HepG2 (cell line): ENCODE results near the gene GMEB2. TPM values are rescaled to one million over a fixed set of nuclear protein-coding genes. Genes with fewer than 3 reads are reported as not detected.

ENCODE experiments used
- DDIT3 ChIP-seq: sonication (generic); formaldehyde crosslinking; IDR thresholded peaks from 2 replicates; pipeline ENCODE4 v1.4.0; 2020; ENCODE audit warnings: mild to moderate bottlenecking, missing genetic modification reagents
- FOXC1 ChIP-seq: sonication (generic); formaldehyde crosslinking; IDR thresholded peaks from 2 replicates; pipeline ENCODE4 v1.8.0; 2022; ENCODE audit warnings: mild to moderate bottlenecking, missing genetic modification reagents, borderline replicate concordance
- GATAD2A ChIP-seq: IDR thresholded peaks from 2 replicates; pipeline ENCODE4 v1.6.1; 2016
- POGZ ChIP-seq: sonication (generic); formaldehyde crosslinking; IDR thresholded peaks from 2 replicates; pipeline ENCODE4 v1.4.0; 2020; ENCODE audit warnings: mild to moderate bottlenecking, missing genetic modification reagents
- TERF1 ChIP-seq: sonication (generic); formaldehyde crosslinking; IDR thresholded peaks from 2 replicates; pipeline ENCODE4 v1.8.0; 2022; ENCODE audit warnings: mild to moderate bottlenecking, missing genetic modification reagents, moderate library complexity
- YY1 ChIP-seq: IDR thresholded peaks from 2 replicates; pipeline ENCODE4 v1.6.1; 2011; ENCODE audit warnings: low read length, low read depth, moderate library complexity, mild to moderate bottlenecking; ENCODE audit not compliant: insufficient read depth, insufficient replicate concordance
- ZHX2 ChIP-seq, 2 experiments: sonication (generic) in 1 of 2; formaldehyde crosslinking in 1 of 2; IDR thresholded peaks; 2 replicates each; pipeline versions ENCODE4 v1.6.1 to v1.9.0; 2014 to 2022; ENCODE audit warnings: antibody characterized with exemption in 1 of 2, borderline replicate concordance in 1 of 2, inconsistent platforms in 1 of 2, low read depth in 1 of 2, missing genetic modification reagents in 1 of 2
- ZNF17 ChIP-seq: sonication (generic); formaldehyde crosslinking; IDR thresholded peaks from 2 replicates; pipeline ENCODE4 v1.5.0; 2020; ENCODE audit warnings: mild to moderate bottlenecking, missing genetic modification reagents
- ZNF326 ChIP-seq: sonication (generic); formaldehyde crosslinking; IDR thresholded peaks from 2 replicates; pipeline ENCODE4 v1.4.0; 2020; ENCODE audit warnings: missing genetic modification reagents, borderline replicate concordance
- ZNF34 ChIP-seq: sonication (generic); formaldehyde crosslinking; IDR thresholded peaks from 2 replicates; pipeline ENCODE4 v1.4.0; 2020; ENCODE audit warnings: mild to moderate bottlenecking, missing genetic modification reagents, borderline replicate concordance
- ZNF510 ChIP-seq: sonication (generic); formaldehyde crosslinking; IDR thresholded peaks from 2 replicates; pipeline ENCODE4 v1.4.0; 2020; ENCODE audit warnings: low read depth, mild to moderate bottlenecking, missing genetic modification reagents
- ZNF512 ChIP-seq: sonication (generic); formaldehyde crosslinking; IDR thresholded peaks from 2 replicates; pipeline ENCODE4 v1.4.0; 2020; ENCODE audit warnings: mild to moderate bottlenecking, missing genetic modification reagents
- ZNF597 ChIP-seq: sonication (generic); formaldehyde crosslinking; IDR thresholded peaks from 2 replicates; pipeline ENCODE4 v1.5.0; 2020; ENCODE audit warnings: missing genetic modification reagents
- ZNF772 ChIP-seq: sonication (generic); formaldehyde crosslinking; IDR thresholded peaks from 2 replicates; pipeline ENCODE4 v1.5.0; 2020; ENCODE audit warnings: mild to moderate bottlenecking, missing genetic modification reagents
- ZNF781 ChIP-seq: sonication (generic); formaldehyde crosslinking; IDR thresholded peaks from 2 replicates; pipeline ENCODE4 v1.5.1; 2020; ENCODE audit warnings: borderline replicate concordance, mild to moderate bottlenecking, missing genetic modification reagents; ENCODE audit errors: not compliant biosample characterization
- polyA plus RNA-seq, 8 experiments: library from polyadenylated mRNA; depleted of rRNA in 3 of 8; stranded (reverse) in 7 of 8; unstranded in 1 of 8; fragments of >200 nt; fragmentation: Illumina TruSeq in 4 of 8; extraction: Trizol in 4 of 8; gene quantifications; 2 replicates each; pipeline versions ENCODE4 v1.2.1 to v1.2.3, GENCODE V29; 2011 to 2016; ENCODE audit warnings: low read depth in 4 of 8, missing spikeins in 1 of 8, mixed read lengths in 1 of 8; ENCODE audit not compliant: insufficient read depth in 1 of 8
- total RNA-seq, 5 experiments: library from RNA; depleted of rRNA; stranded (reverse); fragments of >200 nt; fragmentation: Illumina TruSeq; extraction: Trizol; gene quantifications; 2 replicates each; pipeline ENCODE4 v1.2.3, GENCODE V29; 2016; ENCODE audit warnings: low read depth in 1 of 5
- TF ChIP-seq, protein P1 (sequence below): sonication (generic); formaldehyde crosslinking; IDR thresholded peaks from 2 replicates; pipeline ENCODE4 v1.5.0; 2020; ENCODE audit warnings: missing genetic modification reagents, mild to moderate bottlenecking, borderline replicate concordance

GMEB2 gene
- total and polyA plus RNA-seq, 2 of the 13 experiments (the other 11 are each of a cell fraction or from before 2014, with no cell fraction given) = 10.6 to 12.4 TPM

GRCh38 chr20:63587776-63588591 lies 38.9 kb downstream of the GMEB2 start (continued):
- TF ChIP-seq ZNF781 (CRISPR knock-in tag) (no peak), DDIT3 (CRISPR knock-in tag) (no peak), ZNF510 (CRISPR knock-in tag) (no peak), POGZ (CRISPR knock-in tag) (no peak), ZNF597 (CRISPR knock-in tag) (no peak), ZNF326 (CRISPR knock-in tag) (no peak), ZNF17 (CRISPR knock-in tag) (no peak), TERF1 (CRISPR knock-in tag) (no peak), YY1 (no peak), GATAD2A (no peak), ZNF512 (no peak), FOXC1 (no peak), ZHX2 (IDR thresholded peaks at IDR 0.05; ENCODE audit: low read depth) (no peak), ZHX2 (CRISPR knock-in tag; IDR thresholded peaks at IDR 0.05; ENCODE audit: borderline replicate concordance) (no peak), ZNF772 (CRISPR knock-in tag) (no peak), ZNF34 (CRISPR knock-in tag) (no peak)
- TF ChIP-seq, protein P1, sequence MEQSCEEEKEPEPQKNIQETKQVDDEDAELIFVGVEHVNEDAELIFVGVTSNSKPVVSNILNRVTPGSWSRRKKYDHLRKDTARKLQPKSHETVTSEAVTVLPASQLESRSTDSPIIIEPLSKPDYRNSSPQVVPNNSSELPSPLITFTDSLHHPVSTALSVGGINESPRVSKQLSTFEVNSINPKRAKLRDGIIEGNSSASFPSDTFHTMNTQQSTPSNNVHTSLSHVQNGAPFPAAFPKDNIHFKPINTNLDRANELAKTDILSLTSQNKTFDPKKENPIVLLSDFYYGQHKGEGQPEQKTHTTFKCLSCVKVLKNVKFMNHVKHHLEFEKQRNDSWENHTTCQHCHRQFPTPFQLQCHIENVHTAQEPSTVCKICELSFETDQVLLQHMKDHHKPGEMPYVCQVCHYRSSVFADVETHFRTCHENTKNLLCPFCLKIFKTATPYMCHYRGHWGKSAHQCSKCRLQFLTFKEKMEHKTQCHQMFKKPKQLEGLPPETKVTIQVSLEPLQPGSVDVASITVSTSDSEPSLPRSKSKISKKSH (CRISPR knock-in tag) = no peak
